ENCODE data around the gene MEG3.

DNA sequence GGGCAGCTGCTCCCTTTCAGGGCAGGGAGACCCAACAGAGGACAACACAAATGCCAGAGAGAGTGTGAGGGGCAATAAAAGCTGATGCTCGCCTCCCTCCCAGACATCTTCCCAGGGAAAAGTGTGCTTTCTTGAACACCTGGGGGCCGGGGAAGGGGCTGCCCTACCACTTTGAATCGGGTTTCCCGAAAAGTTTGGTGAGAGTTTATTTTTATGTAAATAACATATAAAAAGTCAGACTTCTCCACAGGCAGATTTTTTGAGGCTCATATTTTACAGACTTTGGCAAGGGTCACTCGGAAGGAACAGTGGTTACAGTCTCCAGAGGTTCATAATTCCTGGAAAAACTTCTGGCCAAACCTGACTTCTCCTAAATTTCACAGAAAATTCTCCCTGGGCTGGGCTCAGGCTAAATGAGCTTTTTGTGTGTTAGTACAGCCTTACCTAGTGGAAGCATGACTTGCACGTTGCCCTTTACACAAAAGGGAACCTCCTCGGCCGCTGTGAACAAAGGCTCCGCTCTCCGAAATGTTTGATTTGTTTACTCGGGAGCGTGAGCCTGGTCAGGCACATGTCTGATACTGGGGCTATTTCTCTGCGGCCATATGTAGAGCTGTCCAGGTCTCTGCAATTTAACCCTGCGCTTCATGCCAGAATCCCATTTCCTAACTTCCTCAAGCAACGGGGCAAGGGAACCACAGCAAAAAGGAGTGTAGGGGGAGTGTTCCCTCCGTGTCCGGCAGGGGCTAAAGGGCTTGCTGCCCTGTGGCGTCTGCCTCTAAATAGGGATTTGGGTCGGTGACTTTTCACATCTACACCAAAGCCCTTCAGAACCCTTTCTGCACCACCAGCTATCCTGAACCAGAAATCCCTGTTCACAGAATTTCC is 74.2 kb downstream of the MEG3 start:
- TF ChIP-seq POLR2A (IDR thresholded peaks at IDR 0.05; ENCODE audit: low read depth, low read length) = no peak
- TF ChIP-seq, protein P1, sequence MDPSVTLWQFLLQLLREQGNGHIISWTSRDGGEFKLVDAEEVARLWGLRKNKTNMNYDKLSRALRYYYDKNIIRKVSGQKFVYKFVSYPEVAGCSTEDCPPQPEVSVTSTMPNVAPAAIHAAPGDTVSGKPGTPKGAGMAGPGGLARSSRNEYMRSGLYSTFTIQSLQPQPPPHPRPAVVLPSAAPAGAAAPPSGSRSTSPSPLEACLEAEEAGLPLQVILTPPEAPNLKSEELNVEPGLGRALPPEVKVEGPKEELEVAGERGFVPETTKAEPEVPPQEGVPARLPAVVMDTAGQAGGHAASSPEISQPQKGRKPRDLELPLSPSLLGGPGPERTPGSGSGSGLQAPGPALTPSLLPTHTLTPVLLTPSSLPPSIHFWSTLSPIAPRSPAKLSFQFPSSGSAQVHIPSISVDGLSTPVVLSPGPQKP (IDR thresholded peaks at IDR 0.05; ENCODE audit: borderline replicate concordance, low read depth, low read length) = no peak
- no peak for TF ChIP-seq RCOR1 (IDR thresholded peaks at IDR 0.05; ENCODE audit: insufficient replicate concordance, low read length)
- TF ChIP-seq, protein P2, sequence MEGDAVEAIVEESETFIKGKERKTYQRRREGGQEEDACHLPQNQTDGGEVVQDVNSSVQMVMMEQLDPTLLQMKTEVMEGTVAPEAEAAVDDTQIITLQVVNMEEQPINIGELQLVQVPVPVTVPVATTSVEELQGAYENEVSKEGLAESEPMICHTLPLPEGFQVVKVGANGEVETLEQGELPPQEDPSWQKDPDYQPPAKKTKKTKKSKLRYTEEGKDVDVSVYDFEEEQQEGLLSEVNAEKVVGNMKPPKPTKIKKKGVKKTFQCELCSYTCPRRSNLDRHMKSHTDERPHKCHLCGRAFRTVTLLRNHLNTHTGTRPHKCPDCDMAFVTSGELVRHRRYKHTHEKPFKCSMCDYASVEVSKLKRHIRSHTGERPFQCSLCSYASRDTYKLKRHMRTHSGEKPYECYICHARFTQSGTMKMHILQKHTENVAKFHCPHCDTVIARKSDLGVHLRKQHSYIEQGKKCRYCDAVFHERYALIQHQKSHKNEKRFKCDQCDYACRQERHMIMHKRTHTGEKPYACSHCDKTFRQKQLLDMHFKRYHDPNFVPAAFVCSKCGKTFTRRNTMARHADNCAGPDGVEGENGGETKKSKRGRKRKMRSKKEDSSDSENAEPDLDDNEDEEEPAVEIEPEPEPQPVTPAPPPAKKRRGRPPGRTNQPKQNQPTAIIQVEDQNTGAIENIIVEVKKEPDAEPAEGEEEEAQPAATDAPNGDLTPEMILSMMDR (conservative IDR thresholded peaks at IDR 0.05; ENCODE audit: low read depth, low read length) = no peak
- TF ChIP-seq, protein P3, sequence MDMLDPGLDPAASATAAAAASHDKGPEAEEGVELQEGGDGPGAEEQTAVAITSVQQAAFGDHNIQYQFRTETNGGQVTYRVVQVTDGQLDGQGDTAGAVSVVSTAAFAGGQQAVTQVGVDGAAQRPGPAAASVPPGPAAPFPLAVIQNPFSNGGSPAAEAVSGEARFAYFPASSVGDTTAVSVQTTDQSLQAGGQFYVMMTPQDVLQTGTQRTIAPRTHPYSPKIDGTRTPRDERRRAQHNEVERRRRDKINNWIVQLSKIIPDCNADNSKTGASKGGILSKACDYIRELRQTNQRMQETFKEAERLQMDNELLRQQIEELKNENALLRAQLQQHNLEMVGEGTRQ (IDR thresholded peaks at IDR 0.05; ENCODE audit: low read depth, low read length) = no peak
- no peak for TF ChIP-seq SMC3 (IDR thresholded peaks at IDR 0.05; ENCODE audit: low read depth, low read length)
- TF ChIP-seq RFX5 (IDR thresholded peaks at IDR 0.05; ENCODE audit: low read depth, low read length) = no peak
- no peak for TF ChIP-seq CEBPB (IDR thresholded peaks at IDR 0.05; ENCODE audit: low read depth, low read length)
- no peak for TF ChIP-seq MAZ (IDR thresholded peaks at IDR 0.05; ENCODE audit: borderline replicate concordance, low read depth, low read length)
- no peak for TF ChIP-seq MAFK (IDR thresholded peaks at IDR 0.05; ENCODE audit: low read depth, low read length)
- no peak for TF ChIP-seq FOS (IDR thresholded peaks at IDR 0.05; ENCODE audit: low read depth, low read length)
- no peak for TF ChIP-seq RAD21 (IDR thresholded peaks at IDR 0.05; ENCODE audit: low read length)
- TF ChIP-seq CHD1 (IDR thresholded peaks at IDR 0.05; ENCODE audit: low read depth, low read length) = no peak
- TF ChIP-seq BHLHE40 (IDR thresholded peaks at IDR 0.05; ENCODE audit: low read depth, low read length) = no peak
